B cell (primary cell): Measurements from ENCODE around the gene RNF34. TPM values are rescaled to one million over a fixed set of nuclear protein-coding genes. Genes with fewer than 3 reads are reported as not detected.

Source experiments
- ATAC-seq: fragments of 200-7000 bp; cut with Tn5 transposase; one replicate; pipeline ENCODE4 v1.10.0; 2021; ENCODE audit warnings: low read depth, mild to moderate bottlenecking, moderate number of reproducible peaks, moderate library complexity
- CTCF ChIA-PET: fragments of 350-600 bp; sonication (Branson Sonifier 250); formaldehyde crosslinking; loops from one replicate; lab custom pipeline; 2021; ENCODE audit warnings: antibody characterized with exemption, inconsistent platforms; lab: Charles Lee
- POLR2A ChIA-PET: fragments of 350-600 bp; sonication (Branson Sonifier 250); formaldehyde crosslinking; loops from one replicate; lab custom pipeline; 2021; ENCODE audit warnings: antibody characterized with exemption; lab: Charles Lee
- DNase-seq: peaks from one replicate; pipeline ENCODE4 v3.0.0; 2013
- H2AFZ ChIP-seq: 2 replicates; pipeline ENCODE4 v1.6.1; 2012; ENCODE audit warnings: mild to moderate bottlenecking, low read depth, low read length; ENCODE audit not compliant: insufficient read depth, poor library complexity, severe bottlenecking
- H3K27ac ChIP-seq, 2 donors: 1 replicate in 1 of 2; 2 replicates in 1 of 2; pipeline ENCODE4 v1.5.1; 2012 to 2013; ENCODE audit warnings: low read length in 2 of 2, mild to moderate bottlenecking in 2 of 2, moderate library complexity in 1 of 2
- H3K27me3 ChIP-seq, 4 experiments: fragments of 200-600 bp in 1 of 4; sonication (generic) in 1 of 4; replicated peaks in 1 of 4; 1 replicate in 2 of 4; 2 replicates in 2 of 4; pipeline versions ENCODE4 v1.6.1 to v1.7.0; 2013 to 2016; ENCODE audit warnings: low read length in 3 of 4, mild to moderate bottlenecking in 2 of 4, mixed read lengths in 1 of 4, moderate library complexity in 1 of 4; ENCODE audit not compliant: insufficient read depth in 4 of 4, control insufficient read depth in 3 of 4; ENCODE audit errors: control extremely low read depth in 1 of 4
- H3K36me3 ChIP-seq, 2 experiments: replicated peaks in 1 of 2; 1 replicate in 1 of 2; 2 replicates in 1 of 2; pipeline versions ENCODE4 v1.6.1 to v1.7.1; 2013; ENCODE audit warnings: low read length in 1 of 2; ENCODE audit not compliant: insufficient read depth in 2 of 2, control insufficient read depth in 1 of 2; ENCODE audit errors: control extremely low read depth in 1 of 2, extremely low read depth in 1 of 2
- H3K4me1 ChIP-seq, 2 donors: fragments of 200-600 bp in 1 of 2; sonication (generic) in 1 of 2; 1 replicate in 1 of 2; 2 replicates in 1 of 2; pipeline versions ENCODE4 v1.5.1 to v1.6.1; 2013 to 2017; ENCODE audit warnings: low read length in 2 of 2; ENCODE audit not compliant: control insufficient read depth in 2 of 2, insufficient read depth in 2 of 2
- H3K4me2 ChIP-seq: replicated peaks from 2 replicates; pipeline ENCODE3; 2012; ENCODE audit warnings: mild to moderate bottlenecking, low read depth, low read length; ENCODE audit not compliant: poor library complexity, severe bottlenecking
- H3K4me3 ChIP-seq, 5 experiments: fragments of 200-600 bp in 1 of 5; sonication (generic) in 1 of 5; 1 replicate in 3 of 5; 2 replicates in 2 of 5; pipeline versions ENCODE4 v1.5.1 to v1.7.0; 2011 to 2016; ENCODE audit warnings: low read length in 4 of 5, mild to moderate bottlenecking in 4 of 5, low read depth in 2 of 5, control low read depth in 1 of 5, moderate library complexity in 1 of 5; ENCODE audit not compliant: insufficient read depth in 1 of 5; ENCODE audit errors: control extremely low read depth in 1 of 5, extremely low read depth in 1 of 5
- H3K79me2 ChIP-seq: fragments of 200-600 bp; sonication (generic); one replicate; pipeline ENCODE4 v1.6.0; 2016; ENCODE audit warnings: low read length; ENCODE audit not compliant: control insufficient read depth, insufficient read depth
- H3K9ac ChIP-seq: fragments of 200-600 bp; sonication (generic); 2 replicates; pipeline ENCODE4 v1.6.1; 2017; ENCODE audit warnings: mild to moderate bottlenecking, low read length, moderate library complexity
- H3K9me3 ChIP-seq, 3 donors: one replicate each; pipeline versions ENCODE4 v1.6.1 to v1.7.1; 2013; ENCODE audit warnings: low read length in 2 of 3; ENCODE audit not compliant: control insufficient read depth in 2 of 3, insufficient read depth in 1 of 3; ENCODE audit errors: control extremely low read depth in 1 of 3
- H4K20me1 ChIP-seq: 2 replicates; pipeline ENCODE4 v1.6.0; 2012; ENCODE audit warnings: mild to moderate bottlenecking, low read length; ENCODE audit not compliant: insufficient read depth, control insufficient read depth, poor library complexity, severe bottlenecking
- H3K27ac Mint-ChIP-seq: one replicate; pipeline ENCODE4 v1.8.0; 2021; ENCODE audit warnings: mixed read lengths
- H3K27me3 Mint-ChIP-seq: one replicate; pipeline ENCODE4 v1.8.0; 2021; ENCODE audit warnings: mixed read lengths
- H3K4me1 Mint-ChIP-seq: one replicate; pipeline ENCODE4 v1.8.0; 2021; ENCODE audit warnings: mixed read lengths
- H3K4me3 Mint-ChIP-seq: one replicate; pipeline ENCODE4 v1.8.0; 2021; ENCODE audit warnings: mixed read lengths
- H3K9me3 Mint-ChIP-seq: one replicate; pipeline ENCODE4 v1.8.0; 2022; ENCODE audit warnings: mixed read lengths; ENCODE audit not compliant: insufficient read depth
- CTCF ChIP-seq: fragments of 200-600 bp; IDR thresholded peaks from one replicate; pipeline ENCODE4 v1.8.0; 2022; ENCODE audit warnings: antibody characterized with exemption, mild to moderate bottlenecking
- EZH2 ChIP-seq: IDR thresholded peaks from 2 replicates; pipeline ENCODE4 v1.6.1; 2012; ENCODE audit warnings: borderline replicate concordance, low read depth, mild to moderate bottlenecking, moderate library complexity, low read length; ENCODE audit not compliant: insufficient read depth, poor library complexity, severe bottlenecking
- WGBS: methylation state at CpG from one replicate; pipeline ENCODE4 v1.1.5; 2013; ENCODE audit warnings: missing lambda C conversion rate; ENCODE audit not compliant: insufficient coverage; 5-methylcytosine and 5-hydroxymethylcytosine counted together
- intact Hi-C: fragments of 100-400 bp; cut with micrococcal nuclease; formaldehyde crosslinking; loops from one replicate; pipeline ENCODE4 v1.10.0; 2022
- polyA plus RNA-seq: library from polyadenylated mRNA; depleted of rRNA; stranded (reverse); fragments of >200 nt; gene quantifications from 2 replicates; pipeline ENCODE4 v1.2.3, GENCODE V29; 2012
- total RNA-seq, 2 donors: library from RNA; stranded (reverse); fragments of 120-200 nt in 1 of 2; gene quantifications; 1 replicate in 1 of 2; 2 replicates in 1 of 2; pipeline versions ENCODE4 v1.2.3 to v1.2.4, GENCODE V29; 2013 to 2022

Gene RNF34
- total and polyA plus RNA-seq, 2 donors (not counting 1 experiment from before 2014, with no cell fraction given) = 24.9 to 86.7 TPM

- Mint-ChIP-seq H3K9me3 (no peaks in the 10 kb centered on the region), H3K4me3 (no peak overlapping the region), H3K27ac (no peak overlapping the region), H3K27me3 (no peaks in the 10 kb centered on the region), H3K4me1 (peaks cover 25% of the 10 kb centered on the region)
- no peak overlapping the region for H3K9ac ChIP-seq
- H3K27me3 ChIP-seq = no peaks in the 10 kb centered on the region
- H3K9me3 ChIP-seq = no peaks in the 10 kb centered on the region
- intact Hi-C loops = loop anchor here (5.0 kb wide), 1 partner anchor 1025 kb away; the partner anchor contains the start of gene CLIP1
- DNase-seq = no peak
- WGBS = 100% methylated on average over 2 of the region's 14 CpGs
- TF ChIP-seq EZH2 (no peak), CTCF (no peak)
- peaks cover 24% of the 10 kb centered on the region in 2 donors for H3K4me1 ChIP-seq
- no peak overlapping the region for H2AFZ ChIP-seq
- ChIA-PET CTCF (no interaction called here), POLR2A (interaction anchor here (0.7 kb wide), 2 partner anchors 92 to 528 kb away, joined by 3 read pairs; no protein-coding TSS in a partner anchor)
- H3K27ac ChIP-seq = no peak overlapping the region
- ATAC-seq = no peak
- H4K20me1 ChIP-seq = no peaks in the 10 kb centered on the region
- no peaks in the 10 kb centered on the region for H3K36me3 ChIP-seq
- H3K4me2 ChIP-seq = no peak overlapping the region
- no peak overlapping the region for H3K4me3 ChIP-seq
- peaks cover 36% of the 10 kb centered on the region for H3K79me2 ChIP-seq
Measured at GRCh38 chr12:121397521-121397920, 2.4 kb upstream of the RNF34 start.

GRCh38 chr12:121398355-121398754 is 1.6 kb upstream of the RNF34 start:
- H3K4me3 ChIP-seq = no peak overlapping the region
- no peak for TF ChIP-seq EZH2
- no peak for TF ChIP-seq CTCF
- ATAC-seq (no peak), DNase-seq (no peak)
- Mint-ChIP-seq H3K9me3 (no peaks in the 10 kb centered on the region), H3K4me3 (peak overlapping the region; percentile 93), H3K27ac (no peak overlapping the region), H3K4me1 (peaks cover 30% of the 10 kb centered on the region), H3K27me3 (no peaks in the 10 kb centered on the region)
- intact Hi-C loops = loop anchor here (5.0 kb wide), 1 partner anchor 1024 kb away; the partner anchor contains the start of gene CLIP1
- 100% methylated on average over 3 of the region's 5 CpGs for WGBS
- ChIA-PET CTCF (interaction anchor here (1.3 kb wide), 1 partner anchor 45 kb away, joined by 4 read pairs; no protein-coding TSS in a partner anchor), POLR2A (interaction anchor here (0.7 kb wide), 1 partner anchor 529 kb away, joined by 3 read pairs; no protein-coding TSS in a partner anchor)
- H3K27ac ChIP-seq = no peak overlapping the region
- H2AFZ ChIP-seq = no peak overlapping the region
- peaks cover 24 to 25% of the 10 kb centered on the region in 2 donors for H3K4me1 ChIP-seq
- no peaks in the 10 kb centered on the region for H3K9me3 ChIP-seq
- peaks cover 42% of the 10 kb centered on the region for H3K79me2 ChIP-seq
- H3K9ac ChIP-seq = no peak overlapping the region
- no peaks in the 10 kb centered on the region for H4K20me1 ChIP-seq
- H3K27me3 ChIP-seq = no peaks in the 10 kb centered on the region
- no peak overlapping the region for H3K4me2 ChIP-seq
- H3K36me3 ChIP-seq = peaks cover 0 to 2% of the 10 kb centered on the region in 2 experiments
